C4-2B (cell line): Measurements from ENCODE around the gene SPON1.

ENCODE experiments used
- H3K27ac ChIP-seq: fragments of 450-650 bp; 2 replicates; pipeline ENCODE4 v1.5.1; 2017
- CTCF ChIP-seq: fragments of 450-650 bp; conservative IDR thresholded peaks from 2 replicates; pipeline ENCODE4 v1.5.1; 2017; ENCODE audit warnings: mild to moderate bottlenecking
- ZFX ChIP-seq: fragments of 450-650 bp; IDR thresholded peaks from 2 replicates; pipeline ENCODE4 v1.6.1; 2017

Gene SPON1

GRCh38 chr11:14309425-14310192, 347.1 kb downstream of the SPON1 start:
- TF ChIP-seq CTCF (no peak), ZFX (no peak)
- no peak overlapping the region for H3K27ac ChIP-seq

DNA sequence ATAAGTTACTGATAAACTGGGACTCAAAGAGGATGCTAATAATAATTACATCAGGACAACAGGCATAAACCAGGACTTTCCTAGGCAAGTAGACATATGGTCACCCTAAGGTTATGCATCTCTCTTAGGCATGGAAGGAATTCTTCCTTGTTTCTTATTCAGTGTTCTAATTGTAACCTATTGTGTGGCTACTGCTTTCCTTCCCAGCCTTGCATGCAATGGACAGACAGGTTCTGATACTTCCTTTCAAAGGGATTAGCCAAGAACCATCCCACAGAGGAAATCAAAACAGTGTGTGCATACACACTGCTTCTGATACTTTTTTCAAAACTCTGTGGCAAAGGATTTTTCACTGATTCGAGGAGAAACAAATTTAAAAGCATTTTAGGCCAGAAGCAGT, 348.2 kb downstream of the SPON1 start:
- TF ChIP-seq ZFX (no peak), CTCF (no peak)
- no peak overlapping the region for H3K27ac ChIP-seq

- no peak overlapping the region for H3K27ac ChIP-seq
- TF ChIP-seq CTCF, result no peak
- TF ChIP-seq ZFX, result no peak
Measured at GRCh38 chr11:14312736-14313438, 350.4 kb downstream of the SPON1 start.

GRCh38 chr11:14314127-14314526, 351.6 kb downstream of the SPON1 start:
- TF ChIP-seq CTCF, result no peak
- TF ChIP-seq ZFX, result no peak
- H3K27ac ChIP-seq, result no peak overlapping the region

- TF ChIP-seq ZFX (no peak), CTCF (no peak)
- no peak overlapping the region for H3K27ac ChIP-seq
Measured at GRCh38 chr11:14315130-14315529, 352.6 kb downstream of the SPON1 start.
